SKM-1 (cell line): ENCODE data around the gene VAC14.
A peak's percentile ranks its signal among the peaks of the same experiment; 100 is the strongest.
"Not testable (repeated sequence)": the region's sequence is repeated elsewhere in the genome, so short reads cannot be mapped to it uniquely, and the experiment has no call there.

Experiments
- DNase-seq: peaks from one replicate; lab custom pipeline; 2025; ENCODE audit not compliant: unreplicated experiment; lab: John Stamatoyannopoulos, UW

Gene VAC14

GRCh38 chr16:70800781-70801480 lies at the start of gene VAC14:
Gene VAC14 (minus strand): TSS chr16:70801158. CDS start chr16:70800900, 258 bp downstream.
- DNase-seq: peak; percentile 61

- not testable (repeated sequence) for DNase-seq
Observed at GRCh38 chr16:70823498-70824118, 22.6 kb upstream of the VAC14 start.

- DNase-seq: not testable (repeated sequence)
Observed at GRCh38 chr16:70822734-70823133, 21.8 kb upstream of the VAC14 start.

- not testable (repeated sequence) for DNase-seq
Observed at GRCh38 chr16:70818088-70818487, 17.1 kb upstream of the VAC14 start.

- no peak for DNase-seq
Observed at GRCh38 chr16:70809392-70810060, 8.6 kb upstream of the VAC14 start.

GRCh38 chr16:70808371-70808770 lies 7.4 kb upstream of the VAC14 start:
- DNase-seq: no peak

GRCh38 chr16:70805787-70806186 lies 4.8 kb upstream of the VAC14 start:
- DNase-seq: no peak

GRCh38 chr16:70805380-70805779 lies 4.4 kb upstream of the VAC14 start:
- DNase-seq: no peak

- DNase-seq: no peak
Observed at GRCh38 chr16:70804734-70805169, 3.8 kb upstream of the VAC14 start.

GRCh38 chr16:70804153-70804733 lies 3.3 kb upstream of the VAC14 start:
- DNase-seq: no peak

GRCh38 chr16:70803319-70803718 lies 2.4 kb upstream of the VAC14 start:
- no peak for DNase-seq

- DNase-seq: no peak
Observed at GRCh38 chr16:70801611-70802010, 653 bp upstream of the VAC14 start.

GRCh38 chr16:70800311-70800710 lies 647 bp downstream of the VAC14 start:
- no peak for DNase-seq

GRCh38 chr16:70796301-70796700 lies 4.7 kb downstream of the VAC14 start:
- no peak for DNase-seq

GRCh38 chr16:70795296-70795912 lies 5.6 kb downstream of the VAC14 start:
- DNase-seq: no peak

GRCh38 chr16:70793851-70794502 lies 7.0 kb downstream of the VAC14 start:
- DNase-seq: no peak

GRCh38 chr16:70790815-70791214 lies 10.1 kb downstream of the VAC14 start:
- DNase-seq: no peak

GRCh38 chr16:70789595-70790447 lies 11.1 kb downstream of the VAC14 start:
- no peak for DNase-seq

GRCh38 chr16:70788668-70789594 lies 12.0 kb downstream of the VAC14 start:
- no peak for DNase-seq
